Right atrium auricular region (tissue), 2 donors: ENCODE results near the gene PRKX. TPM values are rescaled to one million over a fixed set of nuclear protein-coding genes. Genes with fewer than 3 reads are reported as not detected.
"Not testable (repeated sequence)": the region's sequence is repeated elsewhere in the genome, so short reads cannot be mapped to it uniquely, and the experiment has no call there.

Source experiments
- DNase-seq: peaks from one replicate; pipeline ENCODE4 v3.0.0-alpha.2; 2019; ENCODE audit warnings: low spot score
- H3K27ac ChIP-seq, 2 donors: fragments of 200-600 bp; sonication (generic); 1 replicate in 1 of 2; 2 replicates in 1 of 2; pipeline ENCODE4 v1.5.1; 2016 to 2019
- H3K27me3 ChIP-seq, 2 donors: fragments of 200-600 bp; sonication (generic); one replicate each; pipeline versions ENCODE4 v1.5.1 to v1.6.0; 2017 to 2019
- H3K36me3 ChIP-seq: fragments of 200-600 bp; sonication (generic); one replicate; pipeline ENCODE4 v1.5.1; 2016
- H3K4me1 ChIP-seq, 2 donors: fragments of 200-600 bp; sonication (generic); one replicate each; pipeline versions ENCODE4 v1.5.1 to v1.6.0; 2017 to 2019
- H3K4me3 ChIP-seq, 2 donors: fragments of 200-600 bp; sonication (generic); 1 replicate in 1 of 2; 2 replicates in 1 of 2; pipeline ENCODE4 v1.5.1; 2017 to 2019; ENCODE audit warnings: mild to moderate bottlenecking in 1 of 2, moderate library complexity in 1 of 2
- H3K9me3 ChIP-seq, 2 donors: fragments of 200-600 bp; sonication (generic); one replicate each; pipeline ENCODE4 v1.5.1; 2019
- total RNA-seq, 2 donors: library from RNA; depleted of rRNA; stranded (reverse); fragments of >200 nt; gene quantifications; one replicate each; pipeline ENCODE4 v1.1.0, GENCODE V29; 2016
- TF ChIP-seq, protein P1 (sequence below), 2 donors: fragments of 200-600 bp; sonication (generic); IDR thresholded peaks; one replicate each; pipeline ENCODE4 v1.5.1; 2019; ENCODE audit warnings: antibody characterized with exemption in 2 of 2

Gene PRKX
- total RNA-seq, 2 donors from 2014 or later: 2.6 to 7.4 TPM

DNA sequence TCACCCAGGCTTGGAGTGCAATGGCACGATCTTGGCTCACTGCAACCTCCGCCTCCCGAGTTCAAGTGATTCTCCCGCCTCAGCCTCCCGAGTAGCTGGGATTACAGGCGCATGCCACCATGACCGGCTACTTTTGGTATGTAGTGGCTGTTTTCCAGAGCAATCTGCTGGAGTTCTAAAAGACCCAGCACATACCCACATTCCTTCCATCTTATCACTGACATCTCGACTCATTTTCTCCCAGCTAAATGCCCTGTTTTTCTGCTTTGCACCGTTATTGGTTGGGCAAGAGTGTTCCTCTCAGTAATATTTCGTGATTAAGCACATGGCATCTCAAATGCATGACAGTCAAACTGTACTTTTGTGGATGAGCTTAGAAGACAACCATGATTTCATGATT is 53.7 kb downstream of the PRKX start:
- no peak overlapping the region for H3K27ac ChIP-seq
- H3K9me3 ChIP-seq: no peaks in the 10 kb centered on the region
- no peaks in the 10 kb centered on the region for H3K4me1 ChIP-seq
- no peak for DNase-seq
- H3K4me3 ChIP-seq: no peak overlapping the region
- no peaks in the 10 kb centered on the region for H3K36me3 ChIP-seq
- H3K27me3 ChIP-seq: no peaks in the 10 kb centered on the region
- TF ChIP-seq, protein P1, sequence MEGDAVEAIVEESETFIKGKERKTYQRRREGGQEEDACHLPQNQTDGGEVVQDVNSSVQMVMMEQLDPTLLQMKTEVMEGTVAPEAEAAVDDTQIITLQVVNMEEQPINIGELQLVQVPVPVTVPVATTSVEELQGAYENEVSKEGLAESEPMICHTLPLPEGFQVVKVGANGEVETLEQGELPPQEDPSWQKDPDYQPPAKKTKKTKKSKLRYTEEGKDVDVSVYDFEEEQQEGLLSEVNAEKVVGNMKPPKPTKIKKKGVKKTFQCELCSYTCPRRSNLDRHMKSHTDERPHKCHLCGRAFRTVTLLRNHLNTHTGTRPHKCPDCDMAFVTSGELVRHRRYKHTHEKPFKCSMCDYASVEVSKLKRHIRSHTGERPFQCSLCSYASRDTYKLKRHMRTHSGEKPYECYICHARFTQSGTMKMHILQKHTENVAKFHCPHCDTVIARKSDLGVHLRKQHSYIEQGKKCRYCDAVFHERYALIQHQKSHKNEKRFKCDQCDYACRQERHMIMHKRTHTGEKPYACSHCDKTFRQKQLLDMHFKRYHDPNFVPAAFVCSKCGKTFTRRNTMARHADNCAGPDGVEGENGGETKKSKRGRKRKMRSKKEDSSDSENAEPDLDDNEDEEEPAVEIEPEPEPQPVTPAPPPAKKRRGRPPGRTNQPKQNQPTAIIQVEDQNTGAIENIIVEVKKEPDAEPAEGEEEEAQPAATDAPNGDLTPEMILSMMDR (IDR thresholded peaks at IDR 0.05): no peak

DNA sequence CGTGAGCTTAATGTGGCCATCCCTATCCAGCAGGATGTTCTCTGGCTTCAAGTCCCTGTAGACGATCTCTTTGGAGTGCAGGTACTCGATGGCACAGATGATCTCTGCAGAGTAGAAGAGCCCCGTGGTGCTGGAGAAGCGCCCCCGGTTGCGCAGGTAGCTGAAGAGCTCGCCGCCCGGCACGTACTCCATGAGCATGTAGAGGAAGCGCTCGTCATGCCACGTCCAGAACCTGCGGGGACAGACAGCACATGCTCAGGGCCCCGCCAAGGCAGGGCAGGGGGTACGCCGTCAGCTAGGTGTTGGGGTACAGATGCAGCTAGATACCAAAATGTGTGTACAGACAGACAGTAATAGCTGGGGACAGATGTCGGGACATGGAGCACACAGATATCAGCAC is 58.3 kb downstream of the PRKX start:
- no peak for DNase-seq
- Histone ChIP-seq H3K36me3 (no peaks in the 10 kb centered on the region), H3K27me3 (no peaks in the 10 kb centered on the region), H3K4me3 (no peak overlapping the region), H3K4me1 (no peaks in the 10 kb centered on the region), H3K27ac (no peak overlapping the region), H3K9me3 (no peaks in the 10 kb centered on the region)
- TF ChIP-seq, protein P1 (IDR thresholded peaks at IDR 0.05): no peak

DNA sequence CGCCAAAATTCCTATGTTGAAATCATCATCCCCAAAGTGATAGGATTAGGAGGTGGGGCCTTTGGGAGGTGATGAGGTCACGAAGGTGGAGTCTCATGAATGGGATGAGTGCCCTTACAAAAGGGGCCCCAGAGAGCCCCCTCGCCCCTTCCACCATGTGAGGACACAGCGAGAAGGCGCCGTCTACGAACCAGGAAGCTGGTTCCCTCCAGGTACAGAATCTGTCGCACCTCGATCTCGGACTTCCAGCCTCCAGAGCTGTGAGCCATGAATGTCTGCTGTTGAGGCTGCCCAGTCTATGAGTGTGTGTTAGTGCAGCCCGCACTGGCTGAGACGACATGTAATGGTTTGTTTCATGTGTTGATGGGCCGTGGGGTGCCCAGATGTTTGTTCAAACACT is 60.3 kb downstream of the PRKX start:
- no peak for DNase-seq
- no peaks in the 10 kb centered on the region for H3K9me3 ChIP-seq
- no peaks in the 10 kb centered on the region for H3K27me3 ChIP-seq
- no peak overlapping the region for H3K4me3 ChIP-seq
- H3K27ac ChIP-seq: no peak overlapping the region
- H3K36me3 ChIP-seq: no peaks in the 10 kb centered on the region
- TF ChIP-seq, protein P1 (IDR thresholded peaks at IDR 0.05): no peak
- H3K4me1 ChIP-seq: no peaks in the 10 kb centered on the region

DNA sequence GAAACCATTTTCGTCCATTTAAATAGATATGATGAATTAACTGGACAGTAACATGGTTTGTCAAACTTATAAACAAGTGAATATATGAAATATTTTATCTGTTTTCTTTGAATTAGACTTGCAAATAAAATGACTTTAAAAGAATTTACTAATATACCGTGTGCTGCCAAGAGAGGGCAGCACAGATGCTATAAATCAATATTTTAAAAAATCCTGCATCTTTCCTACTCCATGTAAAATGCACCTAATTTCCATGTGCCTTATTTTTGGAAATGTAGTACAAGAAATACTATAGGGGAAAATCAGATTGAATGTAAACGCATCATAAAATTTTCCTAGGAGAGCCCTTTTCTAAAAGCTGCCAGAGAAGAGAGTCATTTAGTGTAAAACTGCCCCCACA is 62.2 kb downstream of the PRKX start:
- H3K4me3 ChIP-seq: no peak overlapping the region
- no peaks in the 10 kb centered on the region for H3K36me3 ChIP-seq
- no peaks in the 10 kb centered on the region for H3K9me3 ChIP-seq
- no peak overlapping the region for H3K27ac ChIP-seq
- no peaks in the 10 kb centered on the region for H3K27me3 ChIP-seq
- TF ChIP-seq, protein P1 (IDR thresholded peaks at IDR 0.05): peak in 1 of 2 donors; percentile 64
- no peaks in the 10 kb centered on the region for H3K4me1 ChIP-seq
- no peak for DNase-seq

DNA sequence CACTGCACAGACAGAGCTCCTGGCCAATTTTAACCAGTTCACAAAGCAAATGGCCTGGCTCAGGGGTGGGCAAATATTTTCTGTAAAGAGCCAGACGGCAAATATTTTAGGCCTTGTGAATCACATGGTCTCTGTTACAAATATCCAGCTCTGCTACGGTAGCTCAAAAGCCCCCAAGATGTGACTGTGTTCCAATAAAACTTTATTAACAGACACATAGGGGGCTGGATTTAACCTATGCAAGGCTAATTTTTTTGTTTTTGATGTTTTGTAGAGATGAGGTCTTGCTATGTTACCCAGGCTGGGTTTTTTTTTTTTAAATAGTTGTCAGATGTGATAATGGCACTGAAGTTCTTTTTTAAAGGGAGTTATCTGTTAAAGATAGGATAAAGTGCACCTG is 65.4 kb downstream of the PRKX start:
- Histone ChIP-seq H3K27me3 (no peaks in the 10 kb centered on the region), H3K4me3 (no peak overlapping the region), H3K4me1 (no peaks in the 10 kb centered on the region), H3K27ac (no peak overlapping the region), H3K36me3 (no peaks in the 10 kb centered on the region), H3K9me3 (peaks cover 0 to 4% of the 10 kb centered on the region in 2 donors)
- TF ChIP-seq, protein P1 (IDR thresholded peaks at IDR 0.05): no peak
- no peak for DNase-seq

DNA sequence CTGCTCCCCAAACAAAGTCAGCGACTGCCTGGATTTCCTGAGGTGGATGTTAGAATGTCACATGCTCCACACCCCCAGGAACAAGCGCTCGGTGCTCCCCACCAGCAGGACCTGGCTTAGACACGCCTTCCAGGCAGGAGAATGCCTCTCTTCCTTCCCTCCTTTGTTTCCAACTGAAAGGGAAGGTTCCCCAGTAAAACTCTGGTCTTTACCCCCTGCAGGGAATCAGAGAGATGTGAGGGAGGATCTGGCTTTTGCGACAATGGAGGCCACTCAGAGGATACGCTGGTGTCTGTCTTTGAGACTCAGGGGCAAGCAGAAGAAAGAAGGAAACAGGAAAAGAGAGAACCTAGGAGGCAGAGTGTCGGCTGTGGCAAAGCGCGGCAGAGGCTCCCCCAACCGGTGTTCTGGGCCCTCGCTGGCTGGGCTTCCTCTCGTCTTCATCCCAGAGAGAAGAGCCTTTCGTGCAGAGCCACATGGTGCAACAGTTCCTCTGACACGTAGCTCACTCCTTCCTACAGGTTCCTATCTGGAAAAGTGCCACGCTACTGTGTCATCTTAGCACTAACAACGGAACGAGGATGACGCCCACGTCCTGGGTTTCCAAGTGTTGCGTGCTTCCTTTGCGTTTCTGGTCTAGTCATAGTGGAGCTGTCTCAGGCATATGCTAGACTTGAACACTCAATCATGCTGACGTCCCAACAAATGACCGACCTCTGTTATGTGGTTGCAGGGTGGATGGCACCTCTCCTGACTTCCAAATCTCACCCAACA is 73.4 kb downstream of the PRKX start:
- H3K4me1 ChIP-seq, H3K9me3 ChIP-seq, H3K27me3 ChIP-seq, H3K36me3 ChIP-seq, H3K4me3 ChIP-seq, H3K27ac ChIP-seq, DNase-seq: not testable (repeated sequence)
